ENCODE measurements around the gene DDX54. TPM values are rescaled to one million over a fixed set of nuclear protein-coding genes. Genes with fewer than 3 reads are reported as not detected.
A peak's percentile ranks its signal among the peaks of the same experiment; 100 is the strongest.

The DDX54 gene
- polyA plus RNA-seq, 3 donors = 7.9 to 32.2 (median 13.6) TPM

- peaks cover 31 to 64% of the 10 kb centered on the region in 2 donors for H3K27me3 ChIP-seq (ENCODE audit: control insufficient read depth in 2 of 2, insufficient read depth in 2 of 2, low read length in 2 of 2)
- H3K4me3 ChIP-seq (replicated peaks in 1 of 3; ENCODE audit: low read depth in 2 of 3, low read length in 3 of 3) = peak overlapping the region in 1 of 3 experiments; percentile 75
- no peaks in the 10 kb centered on the region for H3K79me2 ChIP-seq (ENCODE audit: insufficient read depth, low read length)
- no peak overlapping the region for H3K27ac ChIP-seq (ENCODE audit: low read depth in 1 of 2, low read length in 2 of 2)
- Mint-ChIP-seq H3K4me1 (peaks cover 30% of the 10 kb centered on the region), H3K27ac (peak overlapping the region in 1 of 7 donors; percentile 20), H3K4me3 (peak overlapping the region; percentile 73 to 83), H3K36me3 (peaks cover 7 to 16% of the 10 kb centered on the region in 2 donors), H3K9me3 (peaks cover 0 to 12% (median 8%) of the 10 kb centered on the region in 7 donors), H3K27me3 (ENCODE audit: low read depth in 3 of 3) (peaks cover 64 to 81% (median 73%) of the 10 kb centered on the region in 3 donors)
- 32% methylated on average over 4 of the region's 9 CpGs for WGBS (ENCODE audit: insufficient coverage)
- H3K9ac ChIP-seq (ENCODE audit: insufficient read depth, low read length, poor library complexity, severe bottlenecking) = no peak overlapping the region
- no peak for DNase-seq
- peaks cover 13 to 34% of the 10 kb centered on the region in 2 donors for H3K4me1 ChIP-seq (ENCODE audit: control insufficient read depth in 1 of 2, insufficient read depth in 2 of 2, low read length in 2 of 2)
- H3K36me3 ChIP-seq (replicated peaks in 1 of 2; ENCODE audit: control insufficient read depth in 1 of 2, insufficient read depth in 2 of 2, low read length in 2 of 2) = peaks cover 0 to 1% of the 10 kb centered on the region in 2 donors
- H2AFZ ChIP-seq (ENCODE audit: insufficient read depth, low read depth, low read length, poor library complexity, severe bottlenecking) = peak overlapping the region; percentile 82
- TF ChIP-seq CTCF (IDR thresholded peaks at IDR 0.05) = no peak
- peak overlapping the region; percentile 90 for H3K4me2 ChIP-seq (replicated peaks; ENCODE audit: extremely low read depth, low read length, poor library complexity, severe bottlenecking)
- intact Hi-C loops (cut with micrococcal nuclease) = loop anchor here (2.0 to 10.0 kb wide), 3 partner anchors 104 to 268 kb away; no protein-coding TSS in a partner anchor
- H3K9me3 ChIP-seq (replicated peaks in 1 of 2; ENCODE audit: control insufficient read depth in 1 of 2, insufficient read depth in 1 of 2, low read length in 2 of 2) = peaks cover 0 to 15% of the 10 kb centered on the region in 2 donors
- no peaks in the 10 kb centered on the region for H4K20me1 ChIP-seq (ENCODE audit: insufficient read depth, low read length)
Measured at GRCh38 chr12:113152196-113152834, 33.0 kb downstream of the DDX54 start.

GRCh38 chr12:113151655-113152054 lies 33.6 kb downstream of the DDX54 start:
- peaks cover 30% of the 10 kb centered on the region for H3K4me1 Mint-ChIP-seq
- H3K79me2 ChIP-seq (ENCODE audit: insufficient read depth, low read length) = no peaks in the 10 kb centered on the region
- peaks cover 0 to 18% (median 8%) of the 10 kb centered on the region in 7 donors for H3K9me3 Mint-ChIP-seq
- no peak overlapping the region for H3K9ac ChIP-seq (ENCODE audit: insufficient read depth, low read length, poor library complexity, severe bottlenecking)
- H3K4me3 Mint-ChIP-seq = peak overlapping the region in 1 of 2 donors; percentile 83
- no peaks in the 10 kb centered on the region for H3K36me3 ChIP-seq (replicated peaks in 1 of 2; ENCODE audit: control insufficient read depth in 1 of 2, insufficient read depth in 2 of 2, low read length in 2 of 2)
- intact Hi-C loops (cut with micrococcal nuclease) = loop anchor here (2.0 to 10.0 kb wide), 3 partner anchors 103 to 267 kb away; no protein-coding TSS in a partner anchor
- H3K27ac Mint-ChIP-seq = no peak overlapping the region
- peaks cover 13 to 34% of the 10 kb centered on the region in 2 donors for H3K4me1 ChIP-seq (ENCODE audit: control insufficient read depth in 1 of 2, insufficient read depth in 2 of 2, low read length in 2 of 2)
- no peak overlapping the region for H3K4me3 ChIP-seq (replicated peaks in 1 of 3; ENCODE audit: low read depth in 2 of 3, low read length in 3 of 3)
- no peak overlapping the region for H3K27ac ChIP-seq (ENCODE audit: low read depth in 1 of 2, low read length in 2 of 2)
- no peak for TF ChIP-seq CTCF (IDR thresholded peaks at IDR 0.05)
- peaks cover 31 to 64% of the 10 kb centered on the region in 2 donors for H3K27me3 ChIP-seq (ENCODE audit: control insufficient read depth in 2 of 2, insufficient read depth in 2 of 2, low read length in 2 of 2)
- peaks cover under 1 to 10% of the 10 kb centered on the region in 2 donors for H3K36me3 Mint-ChIP-seq
- H4K20me1 ChIP-seq (ENCODE audit: insufficient read depth, low read length) = no peaks in the 10 kb centered on the region
- DNase-seq = no peak
- H3K27me3 Mint-ChIP-seq (ENCODE audit: low read depth in 3 of 3) = peaks cover 65 to 80% (median 73%) of the 10 kb centered on the region in 3 donors
- H3K4me2 ChIP-seq (replicated peaks; ENCODE audit: extremely low read depth, low read length, poor library complexity, severe bottlenecking) = no peak overlapping the region
- H3K9me3 ChIP-seq (replicated peaks in 1 of 2; ENCODE audit: control insufficient read depth in 1 of 2, insufficient read depth in 1 of 2, low read length in 2 of 2) = peaks cover 0 to 15% of the 10 kb centered on the region in 2 donors
- no peak overlapping the region for H2AFZ ChIP-seq (ENCODE audit: insufficient read depth, low read depth, low read length, poor library complexity, severe bottlenecking)
- 100% methylated on average over 1 of the region's 3 CpGs for WGBS (ENCODE audit: insufficient coverage)
